22Rv1 (cell line): Measurements from ENCODE around the gene AKT3.

ENCODE experiments used
- ZFX ChIP-seq: fragments of 450-650 bp; IDR thresholded peaks from 2 replicates; pipeline ENCODE4 v1.6.1; 2017; ENCODE audit warnings: antibody characterized with exemption, borderline replicate concordance
- TF ChIP-seq, protein P1 (sequence below): fragments of 450-650 bp; IDR thresholded peaks from 2 replicates; pipeline ENCODE4 v1.5.1; 2017; ENCODE audit warnings: mild to moderate bottlenecking

DNA sequence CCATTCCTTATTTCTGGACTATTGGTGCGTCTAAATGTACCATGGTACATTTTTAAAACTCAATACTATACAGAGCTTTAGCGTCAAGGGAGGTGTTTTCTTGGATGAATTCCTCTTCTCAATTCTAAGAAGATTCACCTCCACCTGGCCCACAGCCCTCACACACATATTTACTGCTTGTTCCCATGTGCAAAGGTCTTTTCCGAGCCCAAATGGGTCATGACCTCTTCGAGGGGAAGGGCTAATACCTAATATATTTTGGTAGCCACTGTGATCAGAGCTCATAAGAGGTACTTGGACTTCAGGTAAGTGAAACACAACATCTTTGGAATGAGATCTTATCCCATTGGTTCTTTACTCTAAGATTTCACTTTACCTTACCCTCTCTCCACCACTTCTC lies 388.3 kb downstream of the AKT3 start:
- TF ChIP-seq, protein P1, sequence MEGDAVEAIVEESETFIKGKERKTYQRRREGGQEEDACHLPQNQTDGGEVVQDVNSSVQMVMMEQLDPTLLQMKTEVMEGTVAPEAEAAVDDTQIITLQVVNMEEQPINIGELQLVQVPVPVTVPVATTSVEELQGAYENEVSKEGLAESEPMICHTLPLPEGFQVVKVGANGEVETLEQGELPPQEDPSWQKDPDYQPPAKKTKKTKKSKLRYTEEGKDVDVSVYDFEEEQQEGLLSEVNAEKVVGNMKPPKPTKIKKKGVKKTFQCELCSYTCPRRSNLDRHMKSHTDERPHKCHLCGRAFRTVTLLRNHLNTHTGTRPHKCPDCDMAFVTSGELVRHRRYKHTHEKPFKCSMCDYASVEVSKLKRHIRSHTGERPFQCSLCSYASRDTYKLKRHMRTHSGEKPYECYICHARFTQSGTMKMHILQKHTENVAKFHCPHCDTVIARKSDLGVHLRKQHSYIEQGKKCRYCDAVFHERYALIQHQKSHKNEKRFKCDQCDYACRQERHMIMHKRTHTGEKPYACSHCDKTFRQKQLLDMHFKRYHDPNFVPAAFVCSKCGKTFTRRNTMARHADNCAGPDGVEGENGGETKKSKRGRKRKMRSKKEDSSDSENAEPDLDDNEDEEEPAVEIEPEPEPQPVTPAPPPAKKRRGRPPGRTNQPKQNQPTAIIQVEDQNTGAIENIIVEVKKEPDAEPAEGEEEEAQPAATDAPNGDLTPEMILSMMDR, result no peak
- TF ChIP-seq ZFX, result no peak
